ENCODE results near the gene IFNG. TPM values are rescaled to one million over a fixed set of nuclear protein-coding genes. Genes with fewer than 3 reads are reported as not detected.
A peak's percentile ranks its signal among the peaks of the same experiment; 100 is the strongest.

The IFNG gene
- 0.44 TPM in 1 of 2 replicates, not detected in the other for total RNA-seq (2013; cell fraction: nucleolus; rRNA removed)
- total RNA-seq (2014; rRNA removed) (0.11 and 0.17 TPM in 2 replicates), total RNA-seq (2014; rRNA removed; fragmentation: Illumina TruSeq; extraction: Trizol) (0.14 TPM in 1 of 2 replicates, not detected in the other), total RNA-seq (2021) (0.28 and 0.69 TPM in 2 replicates), polyA plus RNA-seq (2011; rRNA removed) (1.4 and 2.5 TPM in 2 replicates), polyA plus RNA-seq (2014; fragmentation: Illumina TruSeq; extraction: Trizol) (0.10 and 0.36 TPM in 2 replicates), polyA plus RNA-seq (2014; fragmentation: Nextera tagmentation; extraction: Ambion mirVana) (under 1 TPM; 0.23 to 0.66 TPM), polyA plus RNA-seq (2014; rRNA removed) (0.10 and 0.54 TPM in 2 replicates), polyA plus RNA-seq (2016; fragmentation: Nextera tagmentation; extraction: Ambion mirVana) (under 1 TPM in 1 of 2 experiments, not detected in 1; 0.23 TPM), polyA minus RNA-seq (2011; rRNA and poly(A)+ RNA removed) (0.59 TPM in 1 of 2 replicates, not detected in the other), Bru-seq, nascent RNA (percentile 24 among the genes with signal in this experiment), BruChase-seq, experiment 1, labeled RNA remaining after a 6-hour chase (percentile 13 among the genes with signal in this experiment), BruChase-seq, experiment 2, labeled RNA remaining after a 2-hour chase (percentile 17 among the genes with signal in this experiment)
- polyA plus RNA-seq (2011; ENCODE audit: low read depth): not detected
- 0.39 and 0.48 TPM in 2 replicates for polyA plus RNA-seq (2011; cell fraction: cytosol; rRNA removed)
- polyA plus RNA-seq (2011; cell fraction: nucleus; rRNA removed): 0.48 and 0.83 TPM in 2 replicates
- polyA plus RNA-seq (2012): 0.24 TPM in 1 of 2 replicates, not detected in the other
- polyA minus RNA-seq (2011; cell fraction: cytosol; rRNA and poly(A)+ RNA removed): not detected in 2 replicates
- polyA minus RNA-seq (2011; cell fraction: nucleus; rRNA and poly(A)+ RNA removed): 0.48 TPM in 1 of 2 replicates, not detected in the other
- long read RNA-seq, experiment 1, partial matches to known transcripts: 0 of 2 reads
- long read RNA-seq, experiment 1, other reads (novel, unspliced or antisense): 0 of 2 reads
- long read RNA-seq, experiment 2, transcript IFNG-201 (4 exons, 1,218 nt): major isoform, 11 of 13 reads
- long read RNA-seq, experiment 2, partial matches to known transcripts: 2 of 13 reads
- long read RNA-seq, experiment 2, other reads (novel, unspliced or antisense): 0 of 13 reads

- intact Hi-C loops (cut with micrococcal nuclease; ENCODE audit: unreplicated experiment) (loop anchor here (1.0 kb wide), 1 partner anchor 46 kb away; no protein-coding TSS in a partner anchor), in situ Hi-C loops (cut with MboI) (no loop called here)
- CTCF ChIA-PET: interaction anchor here (2.1 to 5.1 kb wide), 8 partner anchors 12 to 168 kb away, joined by 6 to 113 read pairs (median 20); no protein-coding TSS in a partner anchor
- WGBS (ENCODE audit: insufficient coverage, insufficient replicate concordance, low lambda C conversion rate, missing lambda C conversion rate): 18% methylated on average over 5 of the region's 5 CpGs
- ATAC-seq (peak; percentile 71), FAIRE-seq (no peak), DNase-seq (ENCODE audit: low read depth, low spot score) (peak; percentile 27)
- H3K36me3 ChIP-seq (ENCODE audit: control insufficient read depth in 2 of 2, insufficient read depth in 2 of 2, low read length in 1 of 2): no peaks in the 10 kb centered on the region
- H3K27me3 ChIP-seq (replicated peaks in 1 of 2; ENCODE audit: control insufficient read depth in 2 of 2, insufficient read depth in 2 of 2, low read length in 1 of 2): peaks cover 0 to 8% of the 10 kb centered on the region in 2 experiments; a peak in 1 of 4 replicates
- RAD21 ChIA-PET (ENCODE audit: unreplicated experiment): interaction anchor here (1.2 to 4.9 kb wide), 5 partner anchors 40 to 147 kb away, joined by 3 to 56 read pairs (median 21); no protein-coding TSS in a partner anchor
- H3K4me3 ChIP-seq: no peak within 1 kb of the TSS
- H4K20me1 ChIP-seq (ENCODE audit: control insufficient read depth, insufficient read depth): no peaks in the 10 kb centered on the region
- H2AFZ ChIP-seq (ENCODE audit: control insufficient read depth, low read depth, low read length): no peak within 1 kb of the TSS
- H3K4me1 ChIP-seq (ENCODE audit: control insufficient read depth, insufficient read depth, low read length): peaks cover 18% of the 10 kb centered on the region
- H3K79me2 ChIP-seq (ENCODE audit: control insufficient read depth, insufficient read depth, low read length): no peaks in the 10 kb centered on the region
- POLR2A ChIA-PET: interaction anchor here (1.8 kb wide), 1 partner anchor 119 kb away, joined by 7 read pairs; no protein-coding TSS in a partner anchor
- no peak within 1 kb of the TSS for H3K27ac ChIP-seq (ENCODE audit: control insufficient read depth, insufficient read depth)
- no peak within 1 kb of the TSS for H3K9ac ChIP-seq (ENCODE audit: control insufficient read depth, insufficient read depth, low read length)
- H3K9me3 ChIP-seq (replicated peaks; ENCODE audit: control insufficient read depth, insufficient read depth, low read length): no peaks in the 10 kb centered on the region; the same call in 2 of the 3 replicates
- SMC1A ChIA-PET (ENCODE audit: uncharacterized antibody, unreplicated experiment): interaction anchor here (0.7 to 6.7 kb wide), 8 partner anchors 21 to 148 kb away, joined by 3 to 83 read pairs (median 8); no protein-coding TSS in a partner anchor
- H3K4me2 ChIP-seq (ENCODE audit: control insufficient read depth, insufficient read depth): peak within 1 kb of the TSS; percentile 27; the same call in 1 of the 2 replicates
- no TSS peak for BruUV-seq (replicated peaks)
- no peak for TF ChIP-seq ZNF384 (IDR thresholded peaks at IDR 0.05; ENCODE audit: borderline replicate concordance, low read depth, low read length)
- TF ChIP-seq MLLT1 (IDR thresholded peaks at IDR 0.05): no peak
- TF ChIP-seq CBX3 (IDR thresholded peaks at IDR 0.05; ENCODE audit: borderline replicate concordance, low read depth): no peak
- no peak for TF ChIP-seq PAX5 (IDR thresholded peaks at IDR 0.05; ENCODE audit: borderline replicate concordance, low read depth, low read length)
- no peak for TF ChIP-seq SMARCA5 (IDR thresholded peaks at IDR 0.05)
- no peak for TF ChIP-seq ZBTB11 (CRISPR knock-in tag; IDR thresholded peaks at IDR 0.05)
- TF ChIP-seq EGR1 (IDR thresholded peaks at IDR 0.05; ENCODE audit: borderline replicate concordance in 1 of 2, low read depth in 2 of 2, low read length in 2 of 2): no peak
- peak; percentile 82 for TF ChIP-seq MTA2 (IDR thresholded peaks at IDR 0.05; ENCODE audit: low read depth)
- no peak for TF ChIP-seq POU2F2 (IDR thresholded peaks at IDR 0.05; ENCODE audit: borderline replicate concordance, low read depth, low read length)
- peak; percentile 40 to 49; a peak in 2 of 4 replicates for TF ChIP-seq IKZF2 (IDR thresholded peaks at IDR 0.05)
- TF ChIP-seq DPF2 (IDR thresholded peaks at IDR 0.05): peak; percentile 59
- TF ChIP-seq PKNOX1 (IDR thresholded peaks at IDR 0.05): peak; percentile 20; the same call in 1 of the 2 replicates
Observed at GRCh38 chr12:68159681-68160304, at the start of gene IFNG. IFNG (minus strand) TSS chr12:68159740; CDS start chr12:68159615, 125 bp downstream.
